DOHH2 (cell line): Measurements from ENCODE around the gene SIPA1.

ENCODE experiments used
- H3F3A ChIP-seq: fragments of 200-600 bp; sonication (generic), shearing (Covaris generic); 2 replicates; pipeline ENCODE4 v1.6.0; 2016; ENCODE audit warnings: antibody characterized with exemption, mild to moderate bottlenecking; ENCODE audit not compliant: control insufficient read depth, insufficient read depth
- H3K27ac ChIP-seq: fragments of 200-600 bp; sonication (generic); 2 replicates; pipeline ENCODE4 v1.5.1; 2014; ENCODE audit warnings: low read depth, mild to moderate bottlenecking, low read length, moderate library complexity
- H3K27me3 ChIP-seq: fragments of 200-600 bp; sonication (generic); 2 replicates; pipeline ENCODE4 v1.6.1; 2014; ENCODE audit warnings: mild to moderate bottlenecking, low read length, mixed read lengths; ENCODE audit not compliant: control insufficient read depth
- H3K36me3 ChIP-seq: fragments of 200-600 bp; sonication (generic); 2 replicates; pipeline ENCODE4 v1.6.1; 2014; ENCODE audit warnings: mild to moderate bottlenecking, low read length, moderate library complexity, mixed read lengths; ENCODE audit not compliant: control insufficient read depth
- H3K4me1 ChIP-seq: fragments of 200-600 bp; sonication (generic); 2 replicates; pipeline ENCODE4 v1.6.1; 2014; ENCODE audit warnings: mild to moderate bottlenecking, low read length, mixed read lengths; ENCODE audit not compliant: control insufficient read depth
- H3K4me2 ChIP-seq: fragments of 200-600 bp; sonication (generic); 2 replicates; pipeline ENCODE4 v1.6.0; 2014; ENCODE audit warnings: mild to moderate bottlenecking, low read length, moderate library complexity
- H3K4me3 ChIP-seq: fragments of 200-600 bp; sonication (generic); 2 replicates; pipeline ENCODE4 v1.5.1; 2014; ENCODE audit warnings: mild to moderate bottlenecking, low read length, mixed read lengths
- H3K79me2 ChIP-seq: fragments of 200-600 bp; sonication (generic); 2 replicates; pipeline ENCODE4 v1.6.1; 2014; ENCODE audit warnings: mild to moderate bottlenecking, low read length, mixed read lengths; ENCODE audit not compliant: control insufficient read depth
- H3K9me2 ChIP-seq: fragments of 200-600 bp; sonication (generic); replicated peaks from 2 replicates; pipeline ENCODE4 v1.6.1; 2014; ENCODE audit warnings: mild to moderate bottlenecking, low read length, mixed read lengths; ENCODE audit not compliant: control insufficient read depth
- H3K9me3 ChIP-seq: fragments of 200-600 bp; sonication (generic); 2 replicates; pipeline ENCODE4 v1.6.1; 2014; ENCODE audit warnings: antibody characterized with exemption, low read length, mixed read lengths; ENCODE audit not compliant: control insufficient read depth, insufficient read depth
- H4K20me1 ChIP-seq: fragments of 200-600 bp; sonication (generic); 2 replicates; pipeline ENCODE4 v1.6.0; 2014; ENCODE audit warnings: low read depth, mild to moderate bottlenecking, antibody characterized with exemption, low read length, moderate library complexity; ENCODE audit not compliant: control insufficient read depth, insufficient read depth
- CTCF ChIP-seq: fragments of 200-600 bp; sonication (generic); IDR thresholded peaks from one replicate; pipeline ENCODE4 v1.5.1; 2014; ENCODE audit warnings: antibody characterized with exemption, mild to moderate bottlenecking, low read depth, low read length; ENCODE audit not compliant: poor library complexity, severe bottlenecking
- EZH2phosphoT487 ChIP-seq: fragments of 200-600 bp; sonication (generic); IDR thresholded peaks from 2 replicates; pipeline ENCODE4 v1.6.1; 2017; ENCODE audit warnings: borderline replicate concordance, mild to moderate bottlenecking, antibody characterized with exemption, low read length, moderate library complexity, mixed read lengths

The SIPA1 gene

DNA sequence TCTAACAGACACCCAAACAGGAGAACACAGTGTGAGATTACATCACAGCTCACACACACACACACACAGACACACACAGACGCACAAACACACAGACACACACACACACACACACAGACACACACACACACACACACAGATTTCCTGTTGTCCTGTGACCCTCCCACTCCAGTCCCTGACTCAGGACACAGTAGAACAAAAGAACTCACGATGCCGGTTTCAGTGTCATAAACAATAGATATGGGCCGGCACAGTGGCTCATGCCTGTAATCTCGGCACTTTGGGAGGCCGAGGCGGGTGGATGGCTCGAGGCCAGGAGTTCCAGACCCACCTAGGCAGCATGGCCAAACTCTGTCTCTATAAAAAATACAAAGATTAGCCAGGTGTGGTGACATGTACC, 60.3 kb downstream of the SIPA1 start:
- H4K20me1 ChIP-seq = no peaks in the 10 kb centered on the region
- H3K36me3 ChIP-seq = no peaks in the 10 kb centered on the region
- no peak overlapping the region for H3K27ac ChIP-seq
- TF ChIP-seq CTCF (no peak), EZH2phosphoT487 (no peak)
- peaks cover 12% of the 10 kb centered on the region for H3K27me3 ChIP-seq
- no peaks in the 10 kb centered on the region for H3K9me3 ChIP-seq
- no peaks in the 10 kb centered on the region for H3K9me2 ChIP-seq
- no peaks in the 10 kb centered on the region for H3F3A ChIP-seq
- H3K4me1 ChIP-seq = peaks cover 7% of the 10 kb centered on the region
- H3K4me2 ChIP-seq = no peak overlapping the region
- H3K79me2 ChIP-seq = no peaks in the 10 kb centered on the region
- no peak overlapping the region for H3K4me3 ChIP-seq

DNA sequence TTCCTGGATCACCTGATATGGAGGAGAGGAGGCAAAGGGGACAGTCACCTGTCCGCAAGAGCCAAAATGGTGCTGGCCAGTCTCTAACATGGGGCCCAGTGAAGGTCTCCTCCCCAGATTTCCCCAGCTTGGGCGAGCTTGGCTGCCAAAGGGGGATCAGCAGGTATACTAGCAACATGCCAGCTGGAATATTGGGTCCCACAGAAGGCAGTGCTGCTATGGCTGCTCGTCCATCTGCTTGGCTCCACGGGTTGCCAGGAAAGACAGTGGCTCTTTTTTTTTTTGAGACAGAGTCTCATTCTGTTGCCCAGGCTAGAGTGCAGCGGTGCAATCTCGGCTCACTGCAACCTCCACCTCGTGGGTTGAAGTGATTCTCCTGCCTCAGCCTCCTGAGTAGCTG, 61.4 kb downstream of the SIPA1 start:
- H3K4me3 ChIP-seq = no peak overlapping the region
- no peak overlapping the region for H3K4me2 ChIP-seq
- TF ChIP-seq EZH2phosphoT487 = no peak
- TF ChIP-seq CTCF = no peak
- no peaks in the 10 kb centered on the region for H3K9me3 ChIP-seq
- peaks cover 7% of the 10 kb centered on the region for H3K4me1 ChIP-seq
- H3F3A ChIP-seq = no peaks in the 10 kb centered on the region
- H3K36me3 ChIP-seq = no peaks in the 10 kb centered on the region
- H3K79me2 ChIP-seq = no peaks in the 10 kb centered on the region
- H3K27me3 ChIP-seq = peaks cover 12% of the 10 kb centered on the region
- no peaks in the 10 kb centered on the region for H3K9me2 ChIP-seq
- H4K20me1 ChIP-seq = no peaks in the 10 kb centered on the region
- H3K27ac ChIP-seq = no peak overlapping the region

GRCh38 chr11:65700399-65700798, 62.5 kb downstream of the SIPA1 start:
- H3F3A ChIP-seq = no peaks in the 10 kb centered on the region
- H4K20me1 ChIP-seq = no peaks in the 10 kb centered on the region
- no peak for TF ChIP-seq EZH2phosphoT487
- TF ChIP-seq CTCF = no peak
- no peak overlapping the region for H3K4me3 ChIP-seq
- H3K27me3 ChIP-seq = peaks cover 12% of the 10 kb centered on the region
- H3K36me3 ChIP-seq = no peaks in the 10 kb centered on the region
- H3K27ac ChIP-seq = no peak overlapping the region
- peaks cover 7% of the 10 kb centered on the region for H3K4me1 ChIP-seq
- no peaks in the 10 kb centered on the region for H3K9me3 ChIP-seq
- peak overlapping the region; percentile 6; the same call in 1 of the 2 replicates for H3K4me2 ChIP-seq
- no peaks in the 10 kb centered on the region for H3K9me2 ChIP-seq
- no peaks in the 10 kb centered on the region for H3K79me2 ChIP-seq
